AG10803 (cell line): Measurements from ENCODE around the gene ADRA2B.

Experiments used
- DNase-seq: peaks from one replicate; pipeline ENCODE4 v3.0.0; 2010; ENCODE audit warnings: low read depth
- H3K4me3 ChIP-seq: 2 replicates; pipeline ENCODE4 v1.5.1; 2011; ENCODE audit warnings: mild to moderate bottlenecking, low read length, control low read depth
- TF ChIP-seq, protein P1 (sequence below): conservative IDR thresholded peaks from 2 replicates; pipeline ENCODE4 v1.5.1; 2011; ENCODE audit warnings: mild to moderate bottlenecking, low read length, control low read depth, inconsistent platforms

Gene ADRA2B

DNA sequence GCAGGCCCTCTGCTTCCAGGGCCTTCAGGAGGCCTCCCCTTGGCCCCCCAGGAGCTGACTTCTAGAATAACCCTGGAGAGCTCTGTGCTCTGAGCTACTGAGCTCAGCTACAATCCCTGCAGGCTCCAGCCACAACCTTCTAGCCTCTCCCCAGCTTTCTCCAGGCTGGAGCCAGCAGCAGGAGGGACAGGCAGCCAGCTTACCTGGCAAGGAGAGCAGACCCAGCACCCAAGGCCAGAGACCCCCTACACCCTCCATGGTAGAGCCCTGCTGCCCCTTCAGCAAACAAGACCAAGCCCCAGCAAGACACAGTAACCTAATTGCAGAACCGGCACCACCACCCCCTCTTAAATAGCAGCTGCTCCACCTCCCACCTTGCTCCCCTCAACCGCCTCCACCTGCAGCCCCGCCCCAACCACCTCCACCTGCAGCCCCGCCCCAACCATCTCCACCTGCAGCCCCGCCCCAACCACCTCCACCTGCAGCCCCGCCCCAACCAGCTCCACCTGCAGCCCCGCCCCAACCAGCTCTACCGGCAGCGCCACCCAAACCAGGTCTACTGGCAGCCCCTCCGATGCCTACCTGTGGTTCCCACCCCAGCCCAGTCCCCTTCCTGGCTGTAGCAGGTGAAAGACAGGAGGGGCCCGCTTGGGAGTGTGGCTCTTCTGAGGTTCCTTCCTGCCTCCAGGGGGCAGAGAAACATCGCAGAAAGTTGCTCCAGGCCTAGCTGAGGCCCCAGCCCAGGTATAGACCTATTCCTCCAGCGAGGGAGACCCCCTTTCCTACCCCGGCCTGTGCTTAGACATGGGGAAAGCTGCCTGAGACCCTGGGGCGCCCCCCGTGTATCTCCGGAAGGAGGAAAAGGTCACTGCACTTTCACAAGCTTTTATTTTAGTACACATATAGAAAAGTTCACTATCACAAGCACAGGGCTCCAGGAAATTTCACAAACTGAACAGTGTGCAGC is 22.1 kb upstream of the ADRA2B start, which contains the start of gene ASTL:
TSS of gene ASTL (minus strand) at position 324 of the 967 bp plus-strand sequence. CDS start at position 258, 66 bp downstream.
- TF ChIP-seq, protein P1, sequence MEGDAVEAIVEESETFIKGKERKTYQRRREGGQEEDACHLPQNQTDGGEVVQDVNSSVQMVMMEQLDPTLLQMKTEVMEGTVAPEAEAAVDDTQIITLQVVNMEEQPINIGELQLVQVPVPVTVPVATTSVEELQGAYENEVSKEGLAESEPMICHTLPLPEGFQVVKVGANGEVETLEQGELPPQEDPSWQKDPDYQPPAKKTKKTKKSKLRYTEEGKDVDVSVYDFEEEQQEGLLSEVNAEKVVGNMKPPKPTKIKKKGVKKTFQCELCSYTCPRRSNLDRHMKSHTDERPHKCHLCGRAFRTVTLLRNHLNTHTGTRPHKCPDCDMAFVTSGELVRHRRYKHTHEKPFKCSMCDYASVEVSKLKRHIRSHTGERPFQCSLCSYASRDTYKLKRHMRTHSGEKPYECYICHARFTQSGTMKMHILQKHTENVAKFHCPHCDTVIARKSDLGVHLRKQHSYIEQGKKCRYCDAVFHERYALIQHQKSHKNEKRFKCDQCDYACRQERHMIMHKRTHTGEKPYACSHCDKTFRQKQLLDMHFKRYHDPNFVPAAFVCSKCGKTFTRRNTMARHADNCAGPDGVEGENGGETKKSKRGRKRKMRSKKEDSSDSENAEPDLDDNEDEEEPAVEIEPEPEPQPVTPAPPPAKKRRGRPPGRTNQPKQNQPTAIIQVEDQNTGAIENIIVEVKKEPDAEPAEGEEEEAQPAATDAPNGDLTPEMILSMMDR = peak; percentile 62
- peak; percentile 26 for DNase-seq
- H3K4me3 ChIP-seq = no peak within 1 kb of the TSS

DNA sequence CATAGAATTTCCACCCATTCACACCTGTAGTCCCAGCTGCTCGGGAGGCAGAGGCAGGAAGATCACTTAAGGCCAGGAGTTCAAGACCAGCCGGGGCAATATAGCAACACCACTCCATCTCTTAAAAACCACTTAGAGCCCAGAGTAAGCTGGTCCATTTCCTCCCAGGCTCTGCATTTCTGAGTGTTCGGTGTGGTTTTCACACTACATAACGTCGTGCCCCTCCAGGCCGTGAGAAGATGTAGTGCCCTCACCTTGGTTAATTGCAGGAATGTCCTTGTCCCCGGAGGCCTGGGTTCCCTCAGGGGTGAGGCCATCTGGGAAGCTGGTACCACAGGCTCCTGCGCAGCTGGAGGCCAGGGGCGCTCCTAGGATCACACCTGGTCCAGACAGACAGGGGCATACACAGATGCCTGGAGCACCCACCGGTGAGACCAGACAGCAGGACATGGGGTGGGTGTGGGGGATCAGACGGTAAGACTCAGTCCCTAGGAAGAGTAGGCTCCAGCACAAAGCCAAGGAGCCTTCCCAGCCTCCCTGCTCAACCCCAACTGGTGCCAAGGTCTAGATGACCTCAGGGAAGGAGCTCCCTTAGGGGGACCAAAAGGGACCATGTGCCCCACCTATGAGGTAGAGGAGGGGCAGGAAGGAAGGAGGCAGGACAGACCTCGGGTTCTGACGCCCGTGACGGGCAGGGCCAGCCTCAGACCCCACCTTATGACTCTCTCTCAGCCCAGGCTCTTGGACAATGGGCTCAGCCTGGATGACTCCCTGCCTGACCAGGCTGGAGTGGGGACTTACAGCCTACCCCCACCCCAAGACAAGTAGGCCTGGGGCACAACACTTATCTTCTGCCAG is 21.2 kb upstream of the ADRA2B start:
- no peak for DNase-seq
- TF ChIP-seq, protein P1 = no peak
- H3K4me3 ChIP-seq = no peak overlapping the region

DNA sequence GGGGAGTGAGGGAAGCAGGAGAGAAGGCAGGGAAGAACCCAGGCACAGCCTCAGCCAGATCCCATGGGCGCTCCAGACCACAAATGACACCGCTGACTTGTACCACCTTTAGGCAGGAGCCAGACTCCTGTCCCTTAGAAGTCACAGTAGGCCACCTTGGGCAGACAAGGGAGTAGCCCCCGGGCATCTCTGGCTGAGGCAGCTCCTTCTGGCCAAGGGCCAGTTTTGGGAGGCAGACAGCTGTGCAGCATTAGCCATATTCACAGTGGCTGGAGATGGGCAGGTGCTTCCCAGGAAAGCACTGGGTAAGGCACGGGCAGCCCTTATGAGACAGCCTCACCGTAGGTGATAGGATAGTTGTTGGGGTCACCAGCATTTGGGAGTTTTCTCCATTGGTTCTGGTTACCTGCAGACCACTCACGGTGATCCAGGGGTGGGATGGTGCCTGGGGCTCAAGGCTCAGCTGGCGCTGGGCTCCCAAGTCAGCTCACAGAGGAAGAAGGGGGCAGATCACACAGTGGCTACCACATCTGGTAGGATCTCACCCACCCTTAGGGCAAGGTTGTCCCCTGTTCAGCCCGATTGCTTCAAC is 19.9 kb upstream of the ADRA2B start:
- TF ChIP-seq, protein P1 = no peak
- DNase-seq = no peak
- no peak overlapping the region for H3K4me3 ChIP-seq

DNA sequence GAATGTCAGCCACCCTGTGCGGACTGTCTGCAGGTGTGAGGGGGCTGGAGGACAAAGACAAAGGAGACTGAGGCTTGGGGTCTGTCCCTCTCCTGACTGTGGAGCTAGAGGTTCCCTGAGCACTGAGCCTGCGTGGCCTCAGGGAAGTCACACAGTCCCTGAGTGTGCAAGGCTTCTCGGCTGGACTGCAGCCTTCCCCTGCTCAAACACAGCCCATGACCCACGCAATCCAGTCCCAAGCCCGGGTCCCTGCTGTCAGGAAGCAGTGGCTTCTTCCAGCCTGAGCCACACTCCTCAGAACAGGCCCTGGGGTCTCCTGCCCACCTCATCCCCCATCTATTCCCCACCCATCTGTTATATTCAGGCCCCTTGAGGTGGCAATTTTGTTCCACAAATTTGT is 19.2 kb upstream of the ADRA2B start:
- TF ChIP-seq, protein P1 = no peak
- no peak for DNase-seq

DNA sequence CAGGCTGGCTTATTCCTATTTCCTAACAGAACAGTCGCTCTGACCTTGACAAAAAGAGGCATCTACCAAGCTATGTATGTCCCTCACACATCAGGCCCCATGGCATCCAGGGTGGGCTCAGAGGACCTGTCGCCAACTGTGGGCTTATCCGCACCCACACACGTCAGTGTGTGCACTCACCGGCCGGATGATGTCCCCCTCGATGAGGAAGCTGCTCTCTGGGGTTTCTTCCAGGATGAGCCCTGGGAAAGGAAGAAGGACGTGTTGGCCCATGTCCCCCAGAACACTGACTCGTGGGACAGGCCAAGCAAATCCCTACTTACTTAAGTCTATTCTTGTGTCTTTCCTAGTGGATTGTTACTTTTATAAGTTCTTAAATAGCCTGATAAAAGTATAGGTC is 18.8 kb upstream of the ADRA2B start:
- H3K4me3 ChIP-seq = no peak overlapping the region
- no peak for DNase-seq
- TF ChIP-seq, protein P1 = no peak

More for the DNA sequence above, 19.2 kb upstream of the ADRA2B start:
- H3K4me3 ChIP-seq = no peak overlapping the region

DNA sequence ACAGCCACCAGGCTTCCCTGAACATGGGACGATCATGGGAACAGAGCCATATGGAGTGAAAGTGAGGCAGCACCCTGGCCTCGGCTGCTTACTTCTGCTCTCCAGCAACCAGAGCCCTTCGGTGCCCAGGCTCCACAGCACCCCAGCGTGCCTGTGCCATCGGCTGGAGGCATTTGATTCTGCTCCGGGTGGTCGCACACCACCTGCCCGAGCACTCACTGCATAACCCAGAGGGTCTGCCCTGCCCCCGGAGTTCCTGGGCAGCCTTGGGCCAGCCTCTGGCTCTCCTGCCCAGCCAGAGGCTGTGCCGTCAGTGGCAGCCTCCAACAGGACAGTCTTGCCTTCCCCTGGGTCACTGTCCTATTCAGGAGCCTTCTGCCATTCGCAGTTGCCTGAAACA is 18.1 kb upstream of the ADRA2B start:
- DNase-seq = no peak
- H3K4me3 ChIP-seq = no peak overlapping the region
- TF ChIP-seq, protein P1 = no peak
